ENCODE measurements around the gene CHAC1.

Gene CHAC1

GRCh38 chr15:40991355-40991754 lies 38.1 kb downstream of the CHAC1 start:
- Histone ChIP-seq H3K27ac (ENCODE audit: low read depth, low read length) (no peak overlapping the region), H3F3A (ENCODE audit: control insufficient read depth, insufficient read depth) (no peaks in the 10 kb centered on the region), H3K27me3 (ENCODE audit: control insufficient read depth, low read length) (no peaks in the 10 kb centered on the region), H3K9me3 (ENCODE audit: control insufficient read depth, insufficient read depth, low read length) (no peaks in the 10 kb centered on the region), H3K9me2 (replicated peaks; ENCODE audit: control insufficient read depth, low read length) (no peaks in the 10 kb centered on the region), H4K20me1 (ENCODE audit: control insufficient read depth, insufficient read depth, low read depth, low read length) (no peaks in the 10 kb centered on the region), H3K36me3 (ENCODE audit: control insufficient read depth, low read length) (peaks cover 45% of the 10 kb centered on the region), H3K79me2 (ENCODE audit: control insufficient read depth, low read length) (no peaks in the 10 kb centered on the region), H3K4me1 (ENCODE audit: control insufficient read depth, low read length) (no peaks in the 10 kb centered on the region), H3K4me3 (ENCODE audit: low read length) (no peak overlapping the region), H3K4me2 (ENCODE audit: low read length) (no peak overlapping the region)
- TF ChIP-seq CTCF (IDR thresholded peaks at IDR 0.05; ENCODE audit: low read depth, low read length, poor library complexity, severe bottlenecking) (no peak), EZH2phosphoT487 (IDR thresholded peaks at IDR 0.05; ENCODE audit: borderline replicate concordance, low read length) (no peak)

DNA sequence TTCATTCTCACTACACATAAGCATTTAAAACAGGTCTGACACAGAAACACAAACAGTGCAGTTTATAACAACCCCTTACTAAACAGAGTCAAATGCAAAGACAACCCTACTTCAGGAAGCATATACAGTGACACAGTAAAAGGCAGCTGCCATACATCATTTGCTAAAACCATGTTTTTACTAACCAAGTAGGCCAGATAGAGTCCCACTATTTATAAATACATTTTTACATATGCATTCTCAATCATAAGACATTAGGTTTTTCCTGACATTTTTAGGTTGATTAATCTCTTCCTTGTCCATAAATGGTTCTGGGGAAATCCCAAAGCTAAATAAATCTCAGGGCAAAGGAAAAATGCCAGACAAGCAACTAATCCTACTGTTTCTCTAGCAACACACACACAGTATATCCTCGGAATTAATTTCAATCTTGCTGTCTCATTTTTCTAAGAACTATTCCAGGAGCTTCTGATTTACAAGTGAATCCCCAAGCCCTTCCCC lies 39.0 kb downstream of the CHAC1 start:
- H3K36me3 ChIP-seq (ENCODE audit: control insufficient read depth, low read length) = peaks cover 47% of the 10 kb centered on the region
- TF ChIP-seq EZH2phosphoT487 (IDR thresholded peaks at IDR 0.05; ENCODE audit: borderline replicate concordance, low read length) (no peak), CTCF (IDR thresholded peaks at IDR 0.05; ENCODE audit: low read depth, low read length, poor library complexity, severe bottlenecking) (no peak)
- no peaks in the 10 kb centered on the region for H3F3A ChIP-seq (ENCODE audit: control insufficient read depth, insufficient read depth)
- H3K4me2 ChIP-seq (ENCODE audit: low read length) = no peak overlapping the region
- no peaks in the 10 kb centered on the region for H3K79me2 ChIP-seq (ENCODE audit: control insufficient read depth, low read length)
- H3K27me3 ChIP-seq (ENCODE audit: control insufficient read depth, low read length) = no peaks in the 10 kb centered on the region
- H3K4me3 ChIP-seq (ENCODE audit: low read length) = no peak overlapping the region
- H4K20me1 ChIP-seq (ENCODE audit: control insufficient read depth, insufficient read depth, low read depth, low read length) = no peaks in the 10 kb centered on the region
- H3K9me2 ChIP-seq (replicated peaks; ENCODE audit: control insufficient read depth, low read length) = no peaks in the 10 kb centered on the region
- H3K27ac ChIP-seq (ENCODE audit: low read depth, low read length) = no peak overlapping the region
- H3K9me3 ChIP-seq (ENCODE audit: control insufficient read depth, insufficient read depth, low read length) = no peaks in the 10 kb centered on the region
- H3K4me1 ChIP-seq (ENCODE audit: control insufficient read depth, low read length) = no peaks in the 10 kb centered on the region

- Histone ChIP-seq H3K4me3 (ENCODE audit: low read length) (no peak overlapping the region), H3K9me3 (ENCODE audit: control insufficient read depth, insufficient read depth, low read length) (no peaks in the 10 kb centered on the region), H3K9me2 (replicated peaks; ENCODE audit: control insufficient read depth, low read length) (no peaks in the 10 kb centered on the region), H3F3A (ENCODE audit: control insufficient read depth, insufficient read depth) (no peaks in the 10 kb centered on the region), H3K27ac (ENCODE audit: low read depth, low read length) (no peak overlapping the region), H4K20me1 (ENCODE audit: control insufficient read depth, insufficient read depth, low read depth, low read length) (no peaks in the 10 kb centered on the region), H3K36me3 (ENCODE audit: control insufficient read depth, low read length) (peaks cover 47% of the 10 kb centered on the region), H3K4me2 (ENCODE audit: low read length) (no peak overlapping the region), H3K79me2 (ENCODE audit: control insufficient read depth, low read length) (no peaks in the 10 kb centered on the region), H3K27me3 (ENCODE audit: control insufficient read depth, low read length) (no peaks in the 10 kb centered on the region), H3K4me1 (ENCODE audit: control insufficient read depth, low read length) (no peaks in the 10 kb centered on the region)
- TF ChIP-seq CTCF (IDR thresholded peaks at IDR 0.05; ENCODE audit: low read depth, low read length, poor library complexity, severe bottlenecking) (no peak), EZH2phosphoT487 (IDR thresholded peaks at IDR 0.05; ENCODE audit: borderline replicate concordance, low read length) (no peak)
Observed at GRCh38 chr15:40992825-40993224, 39.6 kb downstream of the CHAC1 start.

Data from DOHH2 (cell line).